Subcutaneous abdominal adipose tissue (tissue), 5 donors: ENCODE measurements around the gene IFT57.

ENCODE experiments used
- H3K27ac ChIP-seq: one replicate; pipeline ENCODE4 v1.7.0; 2013; ENCODE audit warnings: low read depth, mild to moderate bottlenecking, inconsistent platforms, low read length, moderate library complexity
- H3K27me3 ChIP-seq, 5 donors: one replicate each; pipeline ENCODE4 v1.7.0; 2013; ENCODE audit warnings: low read length in 5 of 5, inconsistent platforms in 1 of 5; ENCODE audit not compliant: control insufficient read depth in 5 of 5, insufficient read depth in 4 of 5
- H3K36me3 ChIP-seq, 5 donors: one replicate each; pipeline ENCODE4 v1.7.0; 2013; ENCODE audit warnings: low read length in 5 of 5; ENCODE audit not compliant: control insufficient read depth in 5 of 5, insufficient read depth in 5 of 5
- H3K4me1 ChIP-seq, 5 donors: one replicate each; pipeline ENCODE4 v1.7.0; 2013; ENCODE audit warnings: low read length in 5 of 5, mild to moderate bottlenecking in 3 of 5, moderate library complexity in 1 of 5; ENCODE audit not compliant: control insufficient read depth in 5 of 5, insufficient read depth in 5 of 5
- H3K4me3 ChIP-seq, 5 donors: one replicate each; pipeline ENCODE4 v1.7.0; 2013; ENCODE audit warnings: low read length in 5 of 5, low read depth in 1 of 5
- H3K9ac ChIP-seq, 5 donors: one replicate each; pipeline ENCODE4 v1.7.0; 2013; ENCODE audit warnings: low read length in 5 of 5, mild to moderate bottlenecking in 4 of 5, moderate library complexity in 3 of 5
- H3K9me3 ChIP-seq, 5 donors: one replicate each; pipeline ENCODE4 v1.7.0; 2013; ENCODE audit warnings: low read length in 5 of 5; ENCODE audit not compliant: control insufficient read depth in 5 of 5
- donor health status: healthy.
- donor health status: healthy.
- donor health status: healthy.
- donor health status: healthy.
- donor health status: healthy.

The IFT57 gene

DNA sequence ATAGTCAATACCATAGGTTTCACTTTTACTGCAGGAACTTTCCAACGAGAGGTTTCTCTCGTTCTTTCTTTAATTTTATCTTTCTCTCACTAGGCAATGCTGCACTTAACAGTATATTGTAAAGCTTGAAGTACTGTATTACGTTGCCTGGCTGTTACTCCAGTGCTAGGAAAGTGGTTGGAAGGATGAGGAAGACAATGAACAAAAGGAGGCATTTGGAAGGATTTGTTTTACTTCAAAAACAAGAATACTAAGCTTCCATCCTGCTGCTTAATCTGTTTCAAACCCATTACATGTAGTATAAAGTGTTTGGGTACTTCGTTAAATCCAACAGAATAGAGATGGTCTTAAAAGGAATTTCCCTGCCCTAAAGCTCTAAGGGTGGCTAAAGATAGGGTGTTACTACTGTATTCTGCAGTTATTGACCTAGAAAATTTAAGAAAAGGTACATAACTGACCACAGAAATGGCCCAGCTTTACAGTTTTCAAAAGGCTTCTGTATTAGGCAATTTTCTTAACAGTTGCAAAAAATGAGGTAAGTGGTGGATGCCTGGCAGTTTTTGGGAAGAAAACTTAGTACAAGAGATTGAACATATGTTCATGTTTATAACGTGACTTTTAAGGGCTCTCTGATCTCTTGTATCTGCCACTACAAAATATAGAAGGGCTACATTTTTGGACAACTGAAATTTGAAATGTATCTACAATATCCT lies 785 bp upstream of the IFT57 start:
- Histone ChIP-seq H3K36me3 (peaks cover 0 to 3% (median 0%) of the 10 kb centered on the region in 5 donors), H3K9me3 (no peaks in the 10 kb centered on the region), H3K4me3 (peak overlapping the region; percentile 90 to 94 (median 94)), H3K27ac (peak overlapping the region; percentile 39), H3K9ac (peak overlapping the region in 4 of 5 donors; percentile 43 to 78 (median 67)), H3K4me1 (peaks cover 0 to 34% (median 23%) of the 10 kb centered on the region in 5 donors), H3K27me3 (no peaks in the 10 kb centered on the region)

DNA sequence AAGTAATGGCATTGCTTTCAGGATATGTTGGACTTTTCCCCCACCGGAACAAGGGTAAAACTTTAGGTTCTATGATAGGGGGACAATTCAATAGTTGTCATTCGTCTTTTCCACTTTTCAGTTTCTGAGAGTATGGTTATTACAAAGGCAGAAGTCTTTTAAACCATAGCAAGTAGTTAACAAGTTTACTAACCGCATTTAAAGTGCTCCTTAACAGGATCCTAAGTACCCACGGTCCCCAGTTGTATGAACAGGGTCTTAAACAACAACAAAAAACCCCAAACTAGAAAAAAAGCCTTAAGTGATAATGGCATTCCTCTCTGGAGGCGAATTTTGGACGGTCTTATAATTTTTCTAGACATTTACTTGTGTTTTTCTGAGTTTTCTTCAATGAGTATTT lies 831 bp downstream of the IFT57 start:
- peak overlapping the region; percentile 72 for H3K27ac ChIP-seq
- H3K4me3 ChIP-seq, result peak overlapping the region; percentile 87 to 94 (median 92)
- H3K4me1 ChIP-seq, result peaks cover 0 to 34% (median 23%) of the 10 kb centered on the region in 5 donors
- peak overlapping the region; percentile 50 to 88 (median 82) for H3K9ac ChIP-seq
- peaks cover 0 to 4% (median 0%) of the 10 kb centered on the region in 5 donors for H3K36me3 ChIP-seq
- no peaks in the 10 kb centered on the region for H3K27me3 ChIP-seq
- no peaks in the 10 kb centered on the region for H3K9me3 ChIP-seq

DNA sequence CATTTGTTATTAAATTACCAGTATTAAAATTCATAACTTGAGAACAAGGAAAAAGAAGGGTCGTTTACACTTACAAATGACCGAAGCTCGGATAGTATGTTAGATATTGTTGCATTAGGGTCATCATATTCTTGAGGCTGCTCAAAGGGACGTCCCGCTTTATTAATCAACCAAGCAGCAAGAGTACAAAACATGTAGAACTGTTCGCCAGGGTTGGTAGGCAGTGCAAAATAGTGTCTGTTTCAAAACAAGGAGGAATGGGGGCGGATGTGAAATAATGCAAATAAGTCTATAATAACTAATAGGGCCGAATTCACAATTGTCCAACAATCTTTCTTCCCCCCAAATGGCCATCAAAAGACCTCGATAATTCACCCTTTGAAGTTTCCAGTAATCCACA lies 2.9 kb downstream of the IFT57 start:
- Histone ChIP-seq H3K36me3 (peaks cover 0 to 4% (median 0%) of the 10 kb centered on the region in 5 donors), H3K9ac (no peak overlapping the region), H3K27me3 (no peaks in the 10 kb centered on the region), H3K4me1 (peaks cover 0 to 34% (median 23%) of the 10 kb centered on the region in 5 donors), H3K27ac (no peak overlapping the region), H3K9me3 (no peaks in the 10 kb centered on the region), H3K4me3 (no peak overlapping the region)

DNA sequence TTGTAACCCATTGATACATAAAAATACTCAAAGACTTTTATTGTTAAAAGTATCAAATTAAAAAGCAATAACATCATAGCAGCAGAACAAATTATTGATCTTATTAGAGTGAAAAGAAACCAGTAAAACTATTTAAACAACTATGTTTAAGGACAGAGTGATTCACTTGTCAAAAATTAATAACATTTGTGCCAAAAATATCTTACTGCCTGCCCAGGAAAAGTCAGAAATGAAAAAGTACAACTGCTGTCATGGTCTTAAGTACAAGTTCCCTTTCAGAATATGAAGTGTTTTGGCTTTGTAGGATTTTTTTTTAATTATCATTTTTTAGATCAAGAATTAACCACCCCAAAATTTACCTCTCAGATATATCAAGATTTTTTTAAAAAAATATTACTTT lies 3.4 kb downstream of the IFT57 start:
- H3K9ac ChIP-seq, result no peak overlapping the region
- H3K9me3 ChIP-seq, result no peaks in the 10 kb centered on the region
- peaks cover 0 to 31% (median 23%) of the 10 kb centered on the region in 5 donors for H3K4me1 ChIP-seq
- H3K36me3 ChIP-seq, result peaks cover 0 to 4% (median 0%) of the 10 kb centered on the region in 5 donors
- no peak overlapping the region for H3K27ac ChIP-seq
- no peak overlapping the region for H3K4me3 ChIP-seq
- H3K27me3 ChIP-seq, result no peaks in the 10 kb centered on the region

- Histone ChIP-seq H3K27me3 (no peaks in the 10 kb centered on the region), H3K4me1 (peaks cover 0 to 10% (median 3%) of the 10 kb centered on the region in 5 donors), H3K27ac (no peak overlapping the region), H3K36me3 (peaks cover 5 to 22% (median 14%) of the 10 kb centered on the region in 5 donors), H3K4me3 (no peak overlapping the region), H3K9me3 (no peaks in the 10 kb centered on the region), H3K9ac (no peak overlapping the region)
Observed at GRCh38 chr3:108215871-108216270, 6.4 kb downstream of the IFT57 start.

DNA sequence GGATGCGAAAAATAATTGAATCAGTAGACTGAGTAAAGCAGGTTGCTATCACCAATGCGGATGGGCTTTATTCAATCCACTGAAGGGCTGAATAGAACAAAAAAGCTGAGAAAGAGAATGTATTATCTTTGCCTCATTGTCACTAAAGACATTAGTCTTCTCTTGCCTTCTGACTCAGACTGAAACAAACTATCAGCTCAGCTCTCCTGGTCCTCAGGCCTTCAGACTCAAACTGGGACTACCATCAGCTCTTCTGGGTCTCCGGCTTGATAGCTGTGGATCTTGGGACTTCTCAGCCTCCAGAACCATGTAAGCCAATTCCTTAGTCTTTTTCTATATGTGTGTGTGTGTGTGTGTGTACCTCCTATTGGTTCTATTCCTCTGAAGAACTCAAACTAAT lies 12.6 kb downstream of the IFT57 start:
- Histone ChIP-seq H3K4me1 (no peaks in the 10 kb centered on the region), H3K9ac (no peak overlapping the region), H3K9me3 (no peaks in the 10 kb centered on the region), H3K4me3 (no peak overlapping the region), H3K36me3 (peaks cover 5 to 35% (median 21%) of the 10 kb centered on the region in 5 donors), H3K27me3 (no peaks in the 10 kb centered on the region), H3K27ac (no peak overlapping the region)

DNA sequence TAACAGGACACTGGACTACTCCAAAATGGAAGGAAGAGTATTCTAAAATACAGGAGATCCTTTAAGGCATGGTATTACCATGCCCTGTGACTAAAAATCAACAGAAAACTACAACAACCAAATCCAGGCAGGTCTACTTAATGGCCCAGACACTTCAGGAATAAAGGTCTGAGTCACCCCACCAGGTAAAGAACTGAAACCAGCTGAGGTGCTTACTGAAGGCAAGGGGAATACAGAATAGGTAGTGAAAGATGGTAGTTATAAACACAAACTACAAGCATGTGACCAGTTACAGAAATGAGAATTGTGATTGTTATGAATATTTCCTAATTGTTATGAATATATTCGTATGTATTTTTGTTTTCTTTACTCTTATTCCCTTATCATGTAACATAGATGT lies 13.4 kb downstream of the IFT57 start:
- H3K4me1 ChIP-seq, result no peaks in the 10 kb centered on the region
- H3K9ac ChIP-seq, result no peak overlapping the region
- H3K36me3 ChIP-seq, result peaks cover 5 to 40% (median 21%) of the 10 kb centered on the region in 5 donors

DNA sequence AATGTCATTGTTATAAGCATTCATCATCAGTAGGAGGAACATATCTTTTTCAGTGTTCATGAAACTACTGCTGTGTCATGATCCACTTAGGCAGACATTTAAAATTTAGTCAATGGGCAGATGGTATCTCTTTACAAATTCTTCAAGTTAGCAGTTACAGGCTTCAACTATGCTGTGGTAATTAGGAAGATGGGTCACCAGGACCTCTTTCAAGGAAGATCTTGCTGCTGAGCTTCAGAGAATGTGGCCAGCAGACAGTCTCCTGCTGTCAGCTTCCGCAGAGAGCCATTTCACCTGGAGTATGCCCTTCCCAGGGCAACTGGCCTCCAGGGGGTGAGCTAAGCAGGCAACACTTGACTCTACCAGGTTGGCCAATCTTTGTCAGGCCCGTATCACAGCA lies 19.4 kb downstream of the IFT57 start:
- Histone ChIP-seq H3K27ac (no peak overlapping the region), H3K27me3 (no peaks in the 10 kb centered on the region), H3K9ac (no peak overlapping the region), H3K4me1 (no peaks in the 10 kb centered on the region), H3K4me3 (no peak overlapping the region), H3K9me3 (no peaks in the 10 kb centered on the region), H3K36me3 (peaks cover 0 to 13% (median 2%) of the 10 kb centered on the region in 5 donors)

More for the DNA sequence above, 13.4 kb downstream of the IFT57 start:
- no peak overlapping the region for H3K4me3 ChIP-seq
- no peaks in the 10 kb centered on the region for H3K9me3 ChIP-seq
- no peak overlapping the region for H3K27ac ChIP-seq
- H3K27me3 ChIP-seq, result no peaks in the 10 kb centered on the region

- no peak overlapping the region for H3K27ac ChIP-seq
Observed at GRCh38 chr3:108202080-108202479, 20.1 kb downstream of the IFT57 start.

DNA sequence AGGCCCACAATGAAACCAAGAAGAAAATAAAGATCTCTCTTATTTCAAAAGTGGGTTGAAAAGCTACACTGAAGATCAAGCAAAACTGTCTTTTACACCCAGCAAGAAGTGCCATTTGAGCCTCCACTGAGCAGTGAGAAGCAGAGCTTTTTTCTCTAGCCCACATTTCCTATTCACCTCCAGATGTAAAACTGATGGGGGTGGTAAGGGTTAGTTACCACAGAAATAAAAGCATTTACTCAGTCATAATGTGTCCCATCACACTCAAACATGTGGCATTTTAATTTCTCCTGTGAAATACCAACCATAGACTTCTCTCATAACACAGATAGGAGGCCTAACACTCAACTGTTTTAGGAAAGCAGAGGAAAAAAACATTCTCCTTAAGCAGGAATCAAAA lies 21.0 kb downstream of the IFT57 start:
- Histone ChIP-seq H3K9ac (no peak overlapping the region), H3K27ac (no peak overlapping the region), H3K27me3 (no peaks in the 10 kb centered on the region), H3K4me1 (no peaks in the 10 kb centered on the region), H3K36me3 (peaks cover 0 to 10% (median 2%) of the 10 kb centered on the region in 5 donors), H3K4me3 (no peak overlapping the region), H3K9me3 (no peaks in the 10 kb centered on the region)

More at GRCh38 chr3:108202080-108202479, 20.1 kb downstream of the IFT57 start:
- H3K4me1 ChIP-seq, result no peaks in the 10 kb centered on the region
- no peak overlapping the region for H3K4me3 ChIP-seq
- no peaks in the 10 kb centered on the region for H3K9me3 ChIP-seq
- H3K27me3 ChIP-seq, result no peaks in the 10 kb centered on the region
- peaks cover 0 to 13% (median 2%) of the 10 kb centered on the region in 5 donors for H3K36me3 ChIP-seq
- H3K9ac ChIP-seq, result no peak overlapping the region
